Measurements from ENCODE around the gene PTMA.

The PTMA gene

DNA sequence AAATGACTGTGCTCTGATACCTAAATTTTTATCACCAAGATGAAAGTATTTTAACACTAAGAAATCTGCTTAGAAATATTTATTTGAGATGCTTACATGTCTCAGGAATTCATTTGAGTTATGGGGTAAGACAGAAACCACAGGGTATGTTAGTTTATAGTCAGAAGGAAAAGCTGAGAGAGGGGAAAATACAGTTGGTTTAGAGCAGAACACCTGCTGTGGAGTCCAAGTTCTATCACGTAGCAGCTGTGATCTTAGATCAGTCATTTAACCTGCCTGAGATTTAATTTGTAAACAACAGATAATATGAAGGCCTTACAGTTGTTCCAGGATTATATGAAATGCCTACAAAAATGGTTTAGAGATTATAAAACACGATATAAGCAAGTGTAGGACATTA, 43.7 kb downstream of the PTMA start:
- no peak for DNase-seq (ENCODE audit: low read depth in 1 of 2, low spot score in 1 of 2)

DNA sequence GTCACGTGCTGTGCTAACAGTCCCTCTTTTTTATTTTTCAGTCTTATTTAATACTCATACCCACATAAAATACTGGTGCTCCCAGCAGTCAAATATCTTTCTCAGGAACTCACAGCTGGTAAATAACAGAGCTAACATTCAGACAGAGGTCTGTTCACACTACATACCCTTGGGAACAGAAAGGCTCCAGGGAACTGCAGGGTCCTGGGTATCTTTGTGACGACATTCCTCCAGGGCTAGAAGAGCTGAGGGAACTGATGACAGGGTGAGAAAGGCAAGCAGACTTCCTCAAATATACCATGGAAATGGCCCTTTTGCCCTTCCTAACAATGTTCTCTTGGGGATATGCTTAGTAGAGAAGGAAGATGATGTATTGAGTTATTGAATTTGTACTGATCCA, 53.4 kb downstream of the PTMA start:
- no peak for DNase-seq (ENCODE audit: low read depth in 1 of 2, low spot score in 1 of 2)

Measured in stimulated activated CD4-positive, alpha-beta T cell treated with anti-CD3 and anti-CD28 coated beads, Interleukin-15, amount 100 ng/mL, for 1 hour (primary cell).